ENCODE data around the gene OR51B6. TPM values are rescaled to one million over a fixed set of nuclear protein-coding genes. Genes with fewer than 3 reads are reported as not detected.
"Not testable (repeated sequence)": the region's sequence is repeated elsewhere in the genome, so short reads cannot be mapped to it uniquely, and the experiment has no call there.

The OR51B6 gene
- total RNA-seq, 1 donor from 2014 or later = not detected

- H3K27ac Mint-ChIP-seq = no peak overlapping the region
- ChIA-PET POLR2A (no interaction called here), CTCF (no interaction called here)
- no peaks in the 10 kb centered on the region for H3K36me3 Mint-ChIP-seq (ENCODE audit: low read depth)
- H3K9me3 Mint-ChIP-seq = no peaks in the 10 kb centered on the region
- DNase-seq (no peak), ATAC-seq (ENCODE audit: low read depth) (no peak)
- no peaks in the 10 kb centered on the region for H3K4me1 Mint-ChIP-seq
- no peak overlapping the region for H3K4me3 Mint-ChIP-seq
- no peak for TF ChIP-seq CTCF (IDR thresholded peaks at IDR 0.05)
- intact Hi-C loops (cut with micrococcal nuclease) = no loop called here
- H3K27me3 Mint-ChIP-seq = no peaks in the 10 kb centered on the region
These were observed 10.8 kb downstream of the OR51B6 start for GRCh38 chr11:5362017-5362625.

DNA sequence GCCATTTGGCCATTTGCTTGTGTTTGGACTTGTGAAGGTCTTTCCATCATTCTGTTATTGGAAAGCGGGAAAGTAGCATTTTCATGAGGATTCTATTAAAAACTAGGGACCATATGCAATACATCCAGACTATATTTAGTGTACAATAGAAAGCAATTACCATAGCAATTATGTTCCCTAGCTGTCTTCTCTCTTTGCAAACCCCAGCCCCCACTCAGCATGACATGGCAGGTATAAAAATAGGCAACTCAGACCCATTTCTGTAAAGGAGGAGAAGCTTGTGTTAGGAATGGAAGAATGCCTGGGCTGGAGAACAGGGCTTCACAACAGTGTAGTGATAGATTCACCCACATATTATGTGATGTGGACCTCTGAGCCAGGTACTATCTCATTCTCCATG, 12.4 kb downstream of the OR51B6 start:
- H3K36me3 Mint-ChIP-seq (ENCODE audit: low read depth) = no peaks in the 10 kb centered on the region
- no peaks in the 10 kb centered on the region for H3K9me3 Mint-ChIP-seq
- no peak overlapping the region for H3K27ac Mint-ChIP-seq
- H3K27me3 Mint-ChIP-seq = no peaks in the 10 kb centered on the region
- ATAC-seq (ENCODE audit: low read depth) (no peak), DNase-seq (no peak)
- TF ChIP-seq CTCF (IDR thresholded peaks at IDR 0.05) = no peak
- ChIA-PET POLR2A (no interaction called here), CTCF (no interaction called here)
- H3K4me3 Mint-ChIP-seq = no peak overlapping the region
- no peaks in the 10 kb centered on the region for H3K4me1 Mint-ChIP-seq
- intact Hi-C loops (cut with micrococcal nuclease) = no loop called here

DNA sequence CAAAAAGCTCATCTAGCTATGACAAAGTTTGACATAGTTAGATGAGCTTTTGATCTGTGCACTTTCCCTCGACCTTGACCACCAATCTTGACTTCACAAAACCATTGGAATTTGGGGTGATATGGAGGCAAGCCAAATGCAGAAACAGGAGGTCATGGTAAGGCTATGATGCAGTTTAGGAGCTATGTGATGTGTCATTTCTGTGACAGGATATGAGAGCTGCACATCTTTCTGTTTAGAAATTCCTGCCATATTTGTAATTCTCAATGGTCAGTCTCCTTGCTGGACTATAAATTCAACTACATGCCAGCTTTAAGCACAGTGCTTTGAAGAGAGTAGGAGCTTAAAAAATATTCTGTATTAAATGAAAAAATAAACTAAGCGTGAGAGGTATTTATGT, 12.9 kb downstream of the OR51B6 start:
- no peak overlapping the region for H3K27ac Mint-ChIP-seq
- ChIA-PET CTCF (no interaction called here), POLR2A (no interaction called here)
- DNase-seq (no peak), ATAC-seq (ENCODE audit: low read depth) (no peak)
- no peaks in the 10 kb centered on the region for H3K27me3 Mint-ChIP-seq
- no peak for TF ChIP-seq CTCF (IDR thresholded peaks at IDR 0.05)
- no peaks in the 10 kb centered on the region for H3K9me3 Mint-ChIP-seq
- H3K4me3 Mint-ChIP-seq = no peak overlapping the region
- H3K36me3 Mint-ChIP-seq (ENCODE audit: low read depth) = no peaks in the 10 kb centered on the region
- intact Hi-C loops (cut with micrococcal nuclease) = no loop called here
- no peaks in the 10 kb centered on the region for H3K4me1 Mint-ChIP-seq

DNA sequence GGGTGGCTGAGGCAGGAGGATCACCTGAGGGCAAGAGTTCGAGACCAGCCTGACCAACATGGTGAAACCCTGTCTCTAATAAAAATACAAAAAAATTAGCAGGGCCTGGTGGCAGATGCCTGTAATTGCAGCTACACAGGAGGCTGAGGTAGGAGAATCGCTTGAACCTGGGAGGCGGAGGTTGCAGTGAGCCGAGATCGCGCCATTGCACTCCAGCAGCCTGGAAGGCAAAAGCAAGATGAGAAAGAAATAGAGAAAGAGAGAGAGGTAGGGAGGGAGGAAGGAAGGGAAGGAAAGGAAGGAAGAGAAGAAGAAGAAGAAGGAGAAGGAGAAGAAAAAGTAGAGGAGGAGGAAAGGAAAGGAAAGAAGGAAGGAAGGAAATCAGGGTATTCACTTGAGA, 15.1 kb downstream of the OR51B6 start:
- ATAC-seq (ENCODE audit: low read depth); CTCF ChIA-PET; POLR2A ChIA-PET; H3K9me3 Mint-ChIP-seq; intact Hi-C loops (cut with micrococcal nuclease); H3K4me3 Mint-ChIP-seq; H3K27ac Mint-ChIP-seq; DNase-seq; H3K4me1 Mint-ChIP-seq; H3K36me3 Mint-ChIP-seq (ENCODE audit: low read depth); H3K27me3 Mint-ChIP-seq: not testable (repeated sequence)

DNA sequence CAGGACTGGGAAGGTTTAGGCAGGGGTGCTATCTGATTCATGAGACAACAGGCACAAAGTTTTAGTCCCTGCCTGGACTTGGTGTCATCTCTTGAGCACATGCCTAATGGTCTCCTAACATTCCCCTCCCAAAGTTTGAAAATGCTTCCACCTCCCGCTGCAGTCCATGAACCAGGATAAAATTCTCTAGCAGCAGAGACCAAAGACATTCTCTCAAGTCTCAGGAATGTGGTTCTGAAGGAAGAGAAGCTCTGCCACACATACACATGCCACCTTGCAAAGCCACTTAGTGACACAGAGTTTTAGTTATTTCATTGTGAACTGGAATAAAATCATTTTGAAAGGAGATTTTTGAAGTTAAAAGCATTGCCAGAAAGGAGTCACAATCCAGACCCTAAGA, 15.5 kb downstream of the OR51B6 start:
- no peaks in the 10 kb centered on the region for H3K4me1 Mint-ChIP-seq
- ATAC-seq (ENCODE audit: low read depth) (no peak), DNase-seq (no peak)
- H3K36me3 Mint-ChIP-seq (ENCODE audit: low read depth) = no peaks in the 10 kb centered on the region
- H3K9me3 Mint-ChIP-seq = no peaks in the 10 kb centered on the region
- CTCF ChIA-PET = no interaction called here
- H3K27ac Mint-ChIP-seq = no peak overlapping the region
- intact Hi-C loops (cut with micrococcal nuclease) = no loop called here
- no peak overlapping the region for H3K4me3 Mint-ChIP-seq
- TF ChIP-seq CTCF (IDR thresholded peaks at IDR 0.05) = no peak
- peaks cover 2% of the 10 kb centered on the region for H3K27me3 Mint-ChIP-seq
- POLR2A ChIA-PET = no interaction called here

- H3K4me3 Mint-ChIP-seq = no peak overlapping the region
- DNase-seq (no peak), ATAC-seq (ENCODE audit: low read depth) (no peak)
- peaks cover 2% of the 10 kb centered on the region for H3K27me3 Mint-ChIP-seq
- no peak for TF ChIP-seq CTCF (IDR thresholded peaks at IDR 0.05)
- H3K36me3 Mint-ChIP-seq (ENCODE audit: low read depth) = no peaks in the 10 kb centered on the region
- intact Hi-C loops (cut with micrococcal nuclease) = no loop called here
- ChIA-PET CTCF (no interaction called here), POLR2A (no interaction called here)
- no peak overlapping the region for H3K27ac Mint-ChIP-seq
- peaks cover under 1% of the 10 kb centered on the region for H3K9me3 Mint-ChIP-seq
- no peaks in the 10 kb centered on the region for H3K4me1 Mint-ChIP-seq
These were observed 16.3 kb downstream of the OR51B6 start for GRCh38 chr11:5367448-5368074.
